ENCODE measurements around the gene ZIK1.

DNA sequence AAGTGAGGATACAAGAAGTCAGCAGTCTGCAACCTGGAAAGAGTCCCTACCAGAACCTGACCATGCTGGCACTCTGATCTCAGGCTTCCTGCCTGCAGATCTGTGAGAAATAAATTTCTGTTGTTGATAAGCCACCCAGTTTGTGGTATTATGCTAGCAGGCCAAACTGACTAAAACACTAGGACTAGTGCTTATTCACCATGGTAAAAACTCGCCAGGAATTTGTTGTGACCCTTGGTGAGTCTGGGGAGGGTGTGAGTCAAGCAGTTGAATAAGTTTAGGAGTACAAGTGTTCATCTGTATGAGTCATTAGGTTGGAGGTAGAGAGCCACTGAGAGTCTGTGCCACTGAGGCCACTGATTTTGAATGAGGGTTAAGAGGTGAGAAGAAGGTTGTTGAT lies 3.6 kb downstream of the ZIK1 start:
- no peak for TF ChIP-seq POLR2A (IDR thresholded peaks at IDR 0.05)
- TF ChIP-seq, protein P1, sequence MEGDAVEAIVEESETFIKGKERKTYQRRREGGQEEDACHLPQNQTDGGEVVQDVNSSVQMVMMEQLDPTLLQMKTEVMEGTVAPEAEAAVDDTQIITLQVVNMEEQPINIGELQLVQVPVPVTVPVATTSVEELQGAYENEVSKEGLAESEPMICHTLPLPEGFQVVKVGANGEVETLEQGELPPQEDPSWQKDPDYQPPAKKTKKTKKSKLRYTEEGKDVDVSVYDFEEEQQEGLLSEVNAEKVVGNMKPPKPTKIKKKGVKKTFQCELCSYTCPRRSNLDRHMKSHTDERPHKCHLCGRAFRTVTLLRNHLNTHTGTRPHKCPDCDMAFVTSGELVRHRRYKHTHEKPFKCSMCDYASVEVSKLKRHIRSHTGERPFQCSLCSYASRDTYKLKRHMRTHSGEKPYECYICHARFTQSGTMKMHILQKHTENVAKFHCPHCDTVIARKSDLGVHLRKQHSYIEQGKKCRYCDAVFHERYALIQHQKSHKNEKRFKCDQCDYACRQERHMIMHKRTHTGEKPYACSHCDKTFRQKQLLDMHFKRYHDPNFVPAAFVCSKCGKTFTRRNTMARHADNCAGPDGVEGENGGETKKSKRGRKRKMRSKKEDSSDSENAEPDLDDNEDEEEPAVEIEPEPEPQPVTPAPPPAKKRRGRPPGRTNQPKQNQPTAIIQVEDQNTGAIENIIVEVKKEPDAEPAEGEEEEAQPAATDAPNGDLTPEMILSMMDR (IDR thresholded peaks at IDR 0.05) = no peak
- TF ChIP-seq EP300 (IDR thresholded peaks at IDR 0.05) = no peak
- TF ChIP-seq POLR2AphosphoS5 (IDR thresholded peaks at IDR 0.05) = no peak

Data from suprapubic skin (tissue), 4 donors.